T47D (cell line): ENCODE measurements around the gene AGRN.
"Not testable (repeated sequence)": the region's sequence is repeated elsewhere in the genome, so short reads cannot be mapped to it uniquely, and the experiment has no call there.

Source experiments
- DNase-seq, 2 experiments: peaks; one replicate each; pipeline versions ENCODE4 v3.0.0 to v3.0.0-alpha.2; 2011 to 2012; ENCODE audit warnings: low read depth in 1 of 2, low spot score in 1 of 2
- JUND ChIP-seq: IDR thresholded peaks from 2 replicates; pipeline ENCODE4 v1.6.1; 2012; ENCODE audit warnings: low read depth
- in situ Hi-C: cut with HindIII; loops from 2 replicates; pipeline ENCODE4 v1.10.0; 2016; ENCODE audit warnings: low sequenced_read_pairs, low pct_unique_long_range_greater_than_20kb

AGRN gene

GRCh38 chr1:978069-978834 lies 41.7 kb upstream of the AGRN start:
- no peak for TF ChIP-seq JUND
- DNase-seq = peak in 1 of 2 experiments; percentile 47
- in situ Hi-C loops = no loop called here

DNA sequence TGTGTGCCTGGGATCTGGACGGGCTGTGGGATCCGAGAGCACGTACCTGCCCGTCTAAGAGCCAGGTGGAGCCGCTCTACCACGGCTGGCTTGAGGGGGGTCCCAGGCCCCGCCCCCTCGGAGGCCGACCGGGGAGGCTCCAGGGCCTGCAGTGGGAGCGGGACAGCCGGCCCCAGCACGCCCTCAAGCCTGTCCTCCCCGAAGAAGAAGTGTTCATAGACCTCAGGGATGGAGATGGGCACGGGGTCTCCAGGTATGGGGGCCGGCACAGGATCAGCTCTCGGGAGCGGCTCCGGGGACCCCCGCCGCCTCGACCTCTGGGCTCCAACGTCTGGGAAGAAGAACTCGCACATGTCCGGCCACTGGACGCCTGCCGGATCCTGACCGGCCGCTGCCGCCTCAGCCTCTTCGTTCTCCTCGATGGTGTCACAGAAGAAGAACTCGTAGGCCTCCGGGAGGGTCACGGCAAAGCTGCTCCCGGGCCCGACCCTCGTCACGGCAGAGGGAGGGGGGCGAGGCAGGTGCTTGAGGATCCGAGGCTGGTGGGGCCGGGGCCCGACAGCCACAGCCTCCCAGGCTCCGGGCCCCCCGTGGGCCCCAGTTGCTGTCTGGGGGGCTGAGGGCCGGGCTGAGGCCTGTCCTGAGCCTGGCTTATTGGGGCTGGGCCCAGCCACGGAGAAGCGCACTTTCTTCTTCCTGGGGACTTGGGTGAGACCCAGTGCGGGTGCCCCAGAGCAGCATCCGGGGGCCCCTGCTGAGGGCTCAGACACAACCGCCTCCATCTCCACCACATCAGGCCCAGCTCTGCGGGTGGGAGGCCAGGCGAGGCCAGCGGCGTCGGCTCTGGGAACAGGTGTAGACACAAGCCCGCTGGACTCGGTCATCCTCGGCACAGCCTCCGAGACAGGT lies 40.8 kb upstream of the AGRN start:
- no peak for TF ChIP-seq JUND
- no peak for DNase-seq
- in situ Hi-C loops = no loop called here

- in situ Hi-C loops = no loop called here
- DNase-seq = no peak
These were observed 40.2 kb upstream of the AGRN start for GRCh38 chr1:979744-980072.

DNA sequence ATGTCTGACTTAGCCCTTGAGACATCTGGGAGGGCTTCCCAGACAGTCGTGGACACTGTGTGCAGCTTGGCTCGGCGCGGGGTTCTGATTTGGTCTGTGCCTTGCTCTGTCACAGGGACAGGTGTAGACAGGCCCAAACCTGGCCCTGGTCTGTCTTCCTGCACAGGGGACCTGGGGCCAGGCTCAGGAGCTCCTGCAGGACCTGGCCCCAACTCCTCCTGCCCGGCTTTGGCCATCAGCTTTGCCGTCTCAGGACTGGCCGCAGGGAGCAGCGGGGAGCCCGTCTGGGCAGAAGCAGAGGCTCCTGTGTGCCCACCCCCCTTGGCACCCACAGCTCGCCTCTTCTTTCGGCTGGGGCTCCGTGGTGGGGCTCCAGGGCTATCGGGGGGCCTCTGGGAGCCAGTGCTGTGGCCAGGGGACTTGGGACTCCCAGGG lies 39.8 kb upstream of the AGRN start:
- in situ Hi-C loops = no loop called here
- no peak for TF ChIP-seq JUND
- DNase-seq = no peak

More at GRCh38 chr1:979744-980072, 40.2 kb upstream of the AGRN start:
- TF ChIP-seq JUND = no peak

DNA sequence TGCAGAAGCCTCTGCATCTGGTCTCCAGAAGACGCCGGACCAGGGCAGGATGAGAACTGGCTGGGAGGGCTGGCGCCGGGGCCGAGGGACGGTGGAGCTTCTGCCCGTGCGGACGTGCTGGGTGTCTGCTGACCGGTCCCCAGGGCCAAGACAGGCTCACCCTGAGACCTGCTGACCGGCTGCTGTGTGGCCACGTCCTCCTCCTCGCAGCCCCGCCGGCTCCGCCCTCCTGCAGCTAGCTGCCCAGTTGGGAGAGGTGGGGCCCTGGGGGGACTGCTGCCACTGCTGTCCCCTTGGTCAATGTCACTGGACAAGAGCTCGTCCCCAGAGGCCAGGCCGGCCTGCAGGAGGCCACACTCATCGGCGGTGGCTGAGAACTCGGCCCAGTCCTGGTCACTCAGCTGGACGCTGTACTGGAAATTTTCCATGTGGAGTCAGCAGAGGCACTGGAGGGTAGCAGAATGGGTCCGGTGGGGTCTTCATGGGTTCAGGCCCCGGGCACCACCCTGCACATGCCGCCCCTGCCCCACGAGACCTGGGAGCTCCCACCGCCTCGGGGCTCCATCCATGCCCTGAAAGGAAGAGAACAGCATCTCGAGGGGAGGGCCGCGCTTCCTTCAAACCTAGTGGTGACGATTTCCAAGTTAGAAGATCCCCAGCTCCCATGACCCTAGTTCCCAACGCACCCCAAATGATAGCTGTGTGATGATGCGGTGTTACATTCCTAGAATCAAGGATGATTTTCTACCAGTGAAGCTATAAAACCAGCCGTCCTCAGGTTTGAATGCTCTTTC lies 39.1 kb upstream of the AGRN start:
- TF ChIP-seq JUND = no peak
- in situ Hi-C loops = no loop called here
- DNase-seq = no peak

GRCh38 chr1:981491-981954 lies 38.4 kb upstream of the AGRN start:
- no peak for TF ChIP-seq JUND
- no peak for DNase-seq
- in situ Hi-C loops = no loop called here

- DNase-seq = no peak
- in situ Hi-C loops = no loop called here
- TF ChIP-seq JUND = no peak
These were observed 37.9 kb upstream of the AGRN start, which contains the start of gene PERM1 for GRCh38 chr1:981955-982558. Gene PERM1 (minus strand): TSS chr1:982093. CDS start chr1:981029, 1,064 bp downstream.

DNA sequence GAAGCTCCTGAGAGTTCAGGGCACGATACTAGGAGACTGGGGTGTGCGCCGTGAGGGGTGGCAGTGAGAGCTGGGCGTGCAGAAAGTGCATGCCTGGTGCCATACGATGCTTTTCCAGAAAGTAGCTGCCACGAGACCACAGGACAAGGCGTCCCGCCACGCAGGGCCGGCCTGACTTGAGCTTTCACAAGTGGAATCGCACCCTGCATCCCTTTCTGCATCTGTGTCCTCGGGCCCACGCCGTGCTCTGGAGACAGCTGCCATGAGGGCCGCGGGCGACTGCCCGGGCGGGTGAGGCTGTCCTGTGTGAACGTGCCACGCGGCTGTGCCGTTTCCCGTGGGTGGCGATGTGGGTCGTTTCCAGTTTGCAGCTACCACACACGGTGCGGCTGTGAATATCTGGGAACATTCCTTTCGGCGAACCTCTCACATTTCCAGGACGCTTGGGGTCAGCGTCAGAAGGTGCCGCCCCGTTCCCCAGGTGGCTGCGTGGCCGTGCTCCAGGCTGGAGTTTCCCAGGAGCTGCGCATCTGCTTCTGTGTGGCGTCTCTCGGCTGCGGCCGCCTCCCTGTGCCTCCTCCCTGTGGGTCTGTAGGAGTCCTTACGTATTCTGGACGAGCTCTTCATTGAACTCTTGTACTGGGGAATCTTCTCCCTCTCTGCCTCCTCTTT lies 37.0 kb upstream of the AGRN start:
- no peak for TF ChIP-seq JUND
- in situ Hi-C loops = no loop called here
- DNase-seq = no peak

GRCh38 chr1:983798-984475 lies 36.0 kb upstream of the AGRN start:
- no peak for TF ChIP-seq JUND
- DNase-seq = no peak
- in situ Hi-C loops = no loop called here

- no peak for TF ChIP-seq JUND
- in situ Hi-C loops = no loop called here
These were observed 35.5 kb upstream of the AGRN start for GRCh38 chr1:984476-984814.

DNA sequence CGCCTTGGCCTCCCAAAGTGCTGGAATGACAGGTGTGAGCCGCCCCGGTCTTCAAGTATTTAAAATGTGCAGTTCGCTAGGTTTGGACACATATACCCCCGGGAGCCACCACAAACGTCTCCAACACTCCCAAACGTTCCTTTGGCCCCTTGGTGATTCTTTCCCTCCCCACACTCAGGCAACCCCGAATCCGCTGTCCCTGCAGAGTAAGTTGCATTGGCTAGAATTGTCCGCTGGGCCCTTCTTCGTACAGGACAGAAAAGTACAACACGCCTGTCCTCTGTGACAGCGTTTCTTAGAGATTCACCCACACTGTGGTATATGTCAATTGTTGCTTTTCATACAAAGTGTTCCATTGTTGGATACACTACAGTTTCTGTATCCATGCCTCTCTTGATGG lies 34.8 kb upstream of the AGRN start:
- no peak for DNase-seq
- in situ Hi-C loops = no loop called here
- TF ChIP-seq JUND = no peak

More at GRCh38 chr1:984476-984814, 35.5 kb upstream of the AGRN start:
- no peak for DNase-seq

DNA sequence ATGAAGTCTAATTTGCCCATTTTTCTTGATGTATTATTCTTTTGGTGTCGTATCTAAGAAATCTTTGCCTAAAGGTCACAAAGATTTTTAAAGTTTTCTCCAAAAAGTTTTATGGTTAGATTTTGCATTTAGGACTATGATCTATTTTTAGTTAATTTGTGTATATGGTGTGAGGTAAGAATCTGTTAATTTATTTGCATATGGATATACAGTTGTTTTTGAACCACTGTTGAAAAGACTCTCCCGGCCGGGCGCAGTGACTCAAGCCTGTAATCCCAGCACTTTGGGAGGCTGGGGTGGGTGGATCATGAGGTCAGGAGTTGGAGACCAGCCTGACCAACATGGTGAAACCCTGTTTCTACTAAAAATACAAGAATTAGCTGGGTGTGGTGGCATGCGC lies 31.9 kb upstream of the AGRN start:
- in situ Hi-C loops, DNase-seq: not testable (repeated sequence)

GRCh38 chr1:991275-991674 lies 28.6 kb upstream of the AGRN start:
- in situ Hi-C loops, DNase-seq: not testable (repeated sequence)
